ENCODE data around the gene SCN1B.
"Not testable (repeated sequence)": the region's sequence is repeated elsewhere in the genome, so short reads cannot be mapped to it uniquely, and the experiment has no call there.

SCN1B gene

DNA sequence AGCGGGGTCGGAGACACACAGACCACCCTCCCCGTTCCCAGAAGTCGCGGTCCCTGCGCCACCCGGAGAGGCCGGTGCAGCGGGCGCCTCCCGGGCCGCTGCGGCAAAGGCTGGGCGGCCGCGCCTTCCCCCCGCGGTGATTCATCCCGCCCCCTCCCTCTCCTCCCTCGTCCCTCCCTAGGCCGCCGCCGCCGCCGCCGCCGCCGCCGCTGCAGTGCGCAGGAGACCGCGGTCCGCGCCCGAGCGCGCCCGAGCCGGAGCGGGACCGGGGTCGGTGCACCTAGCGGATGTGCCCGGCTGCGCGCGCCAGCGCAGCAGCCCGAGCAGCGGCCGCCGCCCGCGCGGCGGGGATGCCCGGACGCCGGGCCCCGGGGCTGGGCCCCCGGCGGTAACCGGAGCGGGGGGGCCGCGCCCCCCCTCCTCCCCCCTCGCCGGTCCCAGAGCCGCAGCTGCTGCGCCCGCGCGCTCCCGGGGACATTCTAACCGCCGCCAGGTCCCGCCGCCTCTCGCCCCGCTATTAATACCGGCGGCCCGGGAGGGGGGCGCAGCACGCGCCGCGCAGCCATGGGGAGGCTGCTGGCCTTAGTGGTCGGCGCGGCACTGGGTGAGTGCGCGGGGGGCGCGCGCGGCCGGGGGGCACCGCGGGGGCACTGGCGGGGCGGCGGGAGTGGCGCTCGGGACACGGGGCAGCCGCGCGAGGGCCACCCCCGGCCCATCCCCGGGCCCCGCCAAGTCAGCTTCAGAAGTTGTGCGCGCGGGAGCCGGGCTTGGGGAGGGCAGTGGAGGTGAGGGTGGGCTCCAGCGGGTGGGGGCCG is at the start of gene SCN1B:
Gene SCN1B (plus strand): TSS at position 214 of the 815 bp plus-strand sequence. CDS start 351 bp downstream, at position 565.
- DNase-seq (ENCODE audit: low read depth in 2 of 2): peak; percentile 49 to 73

DNA sequence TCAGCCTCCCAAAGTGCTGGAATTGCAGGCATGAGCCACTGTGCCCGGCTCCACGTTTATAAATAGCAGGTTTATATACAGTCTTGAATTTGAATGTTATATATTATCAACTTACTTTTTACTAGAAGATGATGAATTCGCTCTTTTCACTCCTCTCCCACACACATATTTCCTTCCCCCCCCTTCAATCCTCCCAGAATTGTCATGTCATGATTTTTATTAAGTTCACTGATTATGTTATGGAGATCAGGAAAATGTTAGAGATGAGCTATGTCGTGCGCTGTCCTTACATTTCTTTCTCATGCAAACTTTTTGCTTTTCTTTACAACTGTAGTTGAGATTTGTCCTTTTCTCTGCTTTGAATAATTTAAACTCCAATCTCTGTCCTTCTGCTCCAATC is 48.0 kb upstream of the SCN1B start:
- DNase-seq (ENCODE audit: low read depth in 2 of 2): no peak

DNA sequence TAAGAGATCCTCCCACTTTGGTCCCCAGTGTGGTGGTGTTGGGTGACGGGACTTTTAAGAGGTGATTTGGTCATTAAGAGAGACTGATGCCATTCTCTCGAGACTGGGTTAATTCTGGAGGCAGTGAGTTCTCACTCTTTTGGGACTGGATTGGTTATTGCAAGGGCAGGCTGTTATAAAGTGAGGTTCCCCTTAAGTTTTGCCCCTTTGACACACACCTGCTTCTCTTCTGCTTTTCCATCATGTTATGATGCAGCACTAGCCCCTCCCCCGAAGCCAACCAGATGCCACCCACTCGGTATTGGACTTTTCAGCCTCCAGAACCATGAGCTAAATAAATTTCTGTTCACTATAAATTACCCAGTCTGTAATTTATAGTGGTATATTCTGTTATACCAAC is 46.5 kb upstream of the SCN1B start:
- no peak for DNase-seq (ENCODE audit: low read depth in 2 of 2)

DNA sequence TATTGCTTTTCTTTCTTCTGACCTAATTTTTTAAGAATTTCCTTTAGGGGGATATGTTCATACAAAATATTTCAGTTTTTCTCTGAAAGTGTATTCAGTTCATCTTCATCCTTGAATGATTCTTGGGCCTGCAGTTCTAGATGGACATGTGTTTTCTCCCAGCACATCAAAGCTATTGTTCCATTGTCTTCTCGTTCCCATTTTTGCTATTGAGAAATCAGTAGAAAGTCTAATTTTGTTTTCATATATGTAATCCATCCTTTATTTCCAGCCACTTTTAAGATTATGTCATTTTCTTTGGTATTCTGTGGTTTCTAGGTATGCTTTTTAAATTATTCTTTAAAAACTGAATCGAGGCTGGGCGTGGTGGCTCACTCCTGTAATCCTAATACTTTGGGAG is 46.0 kb upstream of the SCN1B start:
- DNase-seq (ENCODE audit: low read depth in 2 of 2): no peak

DNA sequence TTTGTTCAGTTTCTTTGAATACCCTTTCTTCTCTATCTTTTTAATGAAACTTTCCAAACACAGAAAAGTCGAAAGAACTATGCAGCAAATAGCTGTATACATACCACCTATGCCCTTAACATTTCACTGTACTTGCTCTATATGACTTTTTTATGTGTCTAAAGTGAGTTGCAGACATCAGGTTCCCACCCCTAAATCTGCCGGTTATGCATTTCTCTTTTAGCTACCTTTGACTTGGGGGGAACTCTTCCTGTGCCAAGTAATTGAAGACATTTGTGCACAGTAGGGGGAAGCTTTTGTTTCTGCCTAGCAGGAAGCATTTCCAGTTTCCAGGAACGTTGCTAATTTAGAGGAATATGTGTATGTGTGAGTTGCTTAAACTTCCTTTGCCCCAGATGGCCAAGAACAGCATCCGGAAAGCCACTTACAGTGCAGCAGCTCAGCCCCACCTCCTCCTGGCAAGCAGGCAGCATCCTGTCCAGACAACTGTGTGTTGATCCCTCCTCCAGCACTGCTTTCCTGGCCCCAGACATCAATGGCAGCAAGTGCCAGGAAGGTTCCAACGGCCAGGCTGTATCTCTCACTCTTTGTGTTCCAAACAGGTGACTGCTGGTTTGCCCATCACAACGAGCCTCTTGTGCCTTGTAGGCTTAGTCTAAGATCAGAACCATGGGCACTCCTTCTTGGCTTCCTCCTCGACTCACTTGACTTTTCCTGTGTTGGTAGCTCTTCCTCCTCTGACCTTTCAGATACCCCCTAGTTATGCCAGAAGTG is 44.8 kb upstream of the SCN1B start:
- DNase-seq (ENCODE audit: low read depth in 2 of 2): no peak

DNA sequence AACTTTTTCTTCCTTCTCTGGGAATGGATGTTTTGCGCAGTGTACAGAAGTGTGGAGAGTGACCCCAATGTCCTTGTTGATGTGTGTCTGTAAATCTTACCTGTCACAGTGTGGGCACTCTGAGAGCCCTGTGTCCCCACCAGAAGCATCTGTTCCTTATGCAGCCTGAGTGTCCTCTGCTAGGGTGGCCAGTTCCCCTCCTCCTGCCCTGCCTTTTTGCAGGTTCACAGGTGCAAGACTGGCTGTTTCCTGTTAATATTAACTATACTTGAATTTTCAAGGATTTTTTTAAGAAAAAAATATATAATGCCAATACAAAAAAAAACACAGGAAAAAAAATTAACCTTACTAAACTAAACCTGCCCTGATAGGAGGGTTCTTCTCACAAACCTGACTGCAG is 42.2 kb upstream of the SCN1B start:
- DNase-seq (ENCODE audit: low read depth in 2 of 2): no peak

DNA sequence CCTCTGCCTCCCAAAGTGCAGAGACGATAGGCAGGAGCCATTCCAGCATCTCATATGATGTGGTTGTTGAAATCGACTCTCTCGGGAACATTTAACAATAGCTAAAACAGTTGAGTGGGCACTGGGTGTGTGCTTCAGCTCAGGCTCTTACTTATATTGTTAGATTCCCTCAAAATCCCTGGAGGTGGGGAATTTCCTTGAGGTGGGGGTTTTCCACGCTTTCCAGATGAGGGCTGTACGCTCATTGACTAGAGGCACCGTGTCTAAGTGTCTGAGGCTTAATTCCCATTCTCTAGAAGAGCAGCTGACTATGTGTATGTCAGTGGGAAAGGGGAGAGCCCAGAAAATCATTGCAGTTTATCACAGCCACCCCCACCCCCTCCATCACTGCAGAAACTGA is 41.0 kb upstream of the SCN1B start:
- no peak for DNase-seq (ENCODE audit: low read depth in 2 of 2)

DNA sequence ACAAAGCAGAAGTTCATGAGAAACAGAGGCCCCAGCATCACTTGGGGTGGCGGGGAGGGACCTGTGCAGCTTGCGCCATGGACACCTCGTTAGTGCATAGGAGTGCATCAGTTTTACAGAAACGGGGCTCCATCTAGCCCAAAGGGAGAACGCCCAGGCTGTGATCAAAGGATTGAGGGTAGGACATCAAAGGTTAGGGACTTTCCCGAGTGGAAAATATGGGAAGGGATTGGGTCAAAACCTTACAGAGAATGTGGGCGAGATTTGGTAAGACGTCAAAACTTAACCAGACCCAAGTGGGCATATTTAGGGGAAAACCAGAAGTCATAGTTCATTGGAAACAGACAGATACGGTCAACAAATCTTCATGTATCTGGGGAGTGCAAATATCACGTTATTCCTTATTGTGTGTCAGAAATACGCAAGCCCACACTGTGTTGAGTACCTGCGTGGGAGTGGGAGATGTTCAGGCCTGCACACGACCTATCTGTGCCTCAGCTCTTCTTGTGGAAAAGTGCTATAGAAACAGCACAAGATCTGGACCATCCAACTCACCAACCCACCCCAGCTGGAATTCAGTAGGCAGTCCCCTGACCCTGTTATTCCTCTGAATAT is 39.6 kb upstream of the SCN1B start:
- peak; percentile 56 to 60 for DNase-seq (ENCODE audit: low read depth in 2 of 2)

DNA sequence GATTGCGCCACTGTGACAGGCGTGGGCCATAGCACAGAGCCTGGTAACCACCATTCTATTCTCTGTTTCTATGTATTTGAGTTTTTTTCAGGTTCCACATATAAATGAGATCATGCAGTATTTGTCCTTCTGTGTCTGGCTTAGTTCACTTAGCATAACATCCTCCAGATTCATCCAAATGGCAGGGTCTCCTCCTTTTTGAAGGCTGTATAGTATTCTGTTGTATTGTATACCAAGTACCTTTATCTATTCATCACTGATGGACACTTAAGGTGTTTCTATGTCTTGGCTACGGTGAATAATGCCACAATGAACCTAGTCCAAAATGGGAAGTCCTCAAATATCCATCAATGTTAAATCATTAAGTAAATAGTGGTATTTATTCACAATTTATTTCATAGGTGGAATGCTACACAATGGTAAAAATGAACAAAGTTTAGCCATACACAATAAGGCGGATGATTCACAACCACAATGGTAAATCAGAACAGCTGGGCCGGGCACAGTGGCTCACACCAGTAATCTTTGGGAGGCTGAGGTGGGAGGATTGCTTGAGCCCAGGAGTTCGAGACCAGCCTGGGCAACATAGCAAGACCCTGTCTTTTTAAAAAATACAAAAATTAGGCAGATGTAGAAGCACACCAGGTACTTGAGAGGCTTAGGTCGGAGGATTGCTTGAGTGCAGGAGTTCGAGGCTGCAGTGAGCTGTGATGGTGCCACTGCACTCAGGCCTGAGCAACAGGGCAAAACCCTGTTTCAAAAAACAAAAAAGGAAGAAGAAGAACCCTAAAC is 38.5 kb upstream of the SCN1B start:
- DNase-seq (ENCODE audit: low read depth in 2 of 2): no peak

DNA sequence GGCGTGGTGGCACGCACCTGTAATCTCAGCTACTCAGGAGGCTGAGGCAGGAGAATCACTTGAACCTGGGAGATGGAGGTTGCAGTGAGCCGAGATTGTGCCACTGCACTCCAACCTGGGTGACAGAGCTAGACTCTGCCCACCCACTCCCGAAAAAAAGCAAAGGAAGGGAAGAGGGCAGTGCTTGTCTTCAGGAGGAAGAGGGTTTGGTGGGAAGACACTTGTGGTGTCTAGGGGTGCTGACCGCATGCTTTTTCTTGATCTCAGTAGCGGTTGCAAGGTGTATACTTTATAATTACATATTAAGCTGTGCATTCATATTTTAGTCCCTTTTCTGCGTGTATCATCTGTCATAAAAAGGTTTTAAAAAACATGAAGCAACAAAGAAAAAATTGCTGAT is 37.7 kb upstream of the SCN1B start:
- not testable (repeated sequence) for DNase-seq (ENCODE audit: low read depth in 2 of 2)

DNA sequence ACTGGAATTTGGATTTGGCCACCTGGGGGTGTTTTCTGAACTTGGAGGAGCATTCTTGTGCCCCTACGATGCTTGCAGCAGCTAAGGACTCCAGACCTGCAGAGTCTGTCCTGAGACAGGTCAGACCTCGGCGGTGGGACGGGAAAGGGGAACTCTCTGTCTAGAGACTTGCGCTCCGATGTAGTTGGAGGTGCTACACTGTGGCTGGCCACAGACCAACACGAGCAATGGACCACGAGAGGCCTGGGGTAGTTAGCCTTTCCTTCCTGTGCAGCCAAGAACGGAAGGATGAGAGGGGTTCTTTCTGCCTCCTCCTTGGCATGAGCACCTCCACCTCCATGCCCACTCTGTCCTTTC is 36.0 kb upstream of the SCN1B start:
- DNase-seq (ENCODE audit: low read depth in 2 of 2): no peak

DNA sequence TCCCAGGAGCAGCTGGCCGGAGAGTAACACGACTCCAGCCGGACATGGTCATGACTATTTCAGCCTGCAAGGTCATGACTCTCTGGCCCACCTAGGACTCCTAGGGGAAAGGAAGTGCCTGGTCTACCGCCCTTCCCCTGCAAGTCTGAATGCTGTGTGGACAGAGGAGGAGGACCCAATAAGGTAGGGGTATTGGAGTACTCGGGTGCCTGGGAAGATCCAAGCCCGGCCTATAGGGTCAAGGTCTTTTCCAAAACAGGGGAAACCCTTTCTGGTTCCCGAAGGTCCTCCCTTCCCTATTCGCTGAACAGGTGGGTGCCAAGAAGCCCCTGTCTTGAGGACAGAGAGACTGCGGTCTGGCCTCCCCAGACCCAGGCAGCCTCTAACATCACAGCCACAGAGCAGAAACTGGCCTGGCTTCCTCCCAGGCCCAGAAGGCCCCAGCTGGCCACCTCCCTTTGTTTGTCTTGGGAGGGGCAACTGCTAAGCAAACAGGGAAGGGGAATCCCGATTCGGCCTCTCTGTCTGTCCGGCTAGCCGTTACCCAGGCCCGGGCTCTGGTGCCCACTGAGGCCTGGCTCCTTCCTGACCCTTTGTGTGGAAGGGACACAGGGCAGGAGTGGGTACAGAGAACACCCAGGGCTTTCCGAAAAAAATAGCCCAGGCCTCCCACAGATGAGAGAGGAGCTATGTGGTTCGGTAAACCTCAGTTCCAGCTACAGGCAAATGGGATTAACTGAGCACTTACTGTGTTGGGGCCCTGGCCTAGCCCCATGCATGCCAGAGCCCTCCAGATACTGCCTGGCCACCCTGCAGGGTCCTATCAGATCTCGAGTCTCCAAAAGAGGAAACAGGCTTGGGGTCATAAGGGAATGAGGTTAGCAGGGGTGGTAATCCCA is 35.4 kb upstream of the SCN1B start:
- no peak for DNase-seq (ENCODE audit: low read depth in 2 of 2)

DNA sequence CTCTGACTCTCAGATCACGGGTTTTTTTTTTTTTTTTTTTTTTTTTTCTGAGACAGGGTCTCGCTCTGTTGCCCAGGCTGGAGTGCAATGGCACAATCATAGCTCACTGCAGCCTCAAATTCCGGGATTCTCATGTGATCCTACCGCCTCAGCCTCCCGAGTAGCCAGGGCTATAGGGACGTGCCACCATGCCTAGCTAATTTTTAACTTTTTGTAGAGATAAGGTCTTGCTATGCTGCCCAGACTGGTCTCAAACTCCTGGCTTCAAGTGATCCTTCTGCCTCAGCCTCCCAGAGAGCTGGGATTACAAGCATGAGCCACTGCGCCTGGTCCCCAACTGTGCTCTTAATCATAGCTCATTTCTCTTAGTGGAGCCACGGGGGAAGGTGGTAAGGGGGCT is 34.7 kb upstream of the SCN1B start:
- no peak for DNase-seq (ENCODE audit: low read depth in 2 of 2)

DNA sequence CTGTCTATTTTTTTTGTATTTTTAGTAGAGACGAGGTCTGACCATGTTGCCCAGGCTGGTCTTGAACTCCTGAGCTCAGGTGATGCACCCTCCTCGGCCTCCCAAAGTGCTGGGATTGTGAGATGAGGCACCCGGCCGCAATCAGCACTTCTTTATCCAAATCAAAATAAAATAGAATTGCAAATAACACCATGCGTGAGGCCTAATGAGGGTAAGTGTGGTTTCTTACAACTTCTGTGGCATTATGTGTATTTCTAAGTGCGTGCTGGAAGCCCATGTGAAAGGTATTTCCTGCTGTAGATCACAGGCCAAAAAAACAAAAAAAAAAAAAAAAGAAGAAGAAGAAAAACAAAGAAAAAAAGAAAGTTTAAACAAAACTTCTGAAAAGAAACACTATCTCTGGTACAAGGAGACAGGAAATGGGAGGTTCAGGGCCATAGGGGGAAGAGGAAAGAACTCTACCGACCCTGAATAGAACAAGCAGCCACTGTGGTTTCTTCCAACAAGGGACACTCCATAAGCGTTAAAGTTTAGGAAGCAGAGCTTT is 33.1 kb upstream of the SCN1B start:
- DNase-seq (ENCODE audit: low read depth in 2 of 2): no peak

DNA sequence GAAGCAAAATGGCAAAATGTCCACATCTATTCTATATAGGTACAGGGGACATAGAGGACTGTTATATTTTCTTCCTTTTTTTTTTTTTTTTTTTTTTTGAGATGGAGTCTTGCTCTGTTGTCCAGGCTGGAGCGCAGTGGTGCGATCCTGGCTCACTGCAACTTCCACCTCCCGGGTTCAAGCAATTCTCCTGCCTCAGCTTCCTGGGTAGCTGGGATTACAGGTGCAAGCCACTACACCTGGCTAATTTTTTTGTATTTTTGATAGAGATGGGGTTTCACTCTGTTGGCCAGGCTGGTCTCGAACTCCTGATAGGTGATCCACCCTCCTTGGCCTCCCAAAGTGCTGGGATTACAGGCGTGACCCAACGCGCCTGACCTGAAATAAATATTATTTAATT is 32.0 kb upstream of the SCN1B start:
- not testable (repeated sequence) for DNase-seq (ENCODE audit: low read depth in 2 of 2)

DNA sequence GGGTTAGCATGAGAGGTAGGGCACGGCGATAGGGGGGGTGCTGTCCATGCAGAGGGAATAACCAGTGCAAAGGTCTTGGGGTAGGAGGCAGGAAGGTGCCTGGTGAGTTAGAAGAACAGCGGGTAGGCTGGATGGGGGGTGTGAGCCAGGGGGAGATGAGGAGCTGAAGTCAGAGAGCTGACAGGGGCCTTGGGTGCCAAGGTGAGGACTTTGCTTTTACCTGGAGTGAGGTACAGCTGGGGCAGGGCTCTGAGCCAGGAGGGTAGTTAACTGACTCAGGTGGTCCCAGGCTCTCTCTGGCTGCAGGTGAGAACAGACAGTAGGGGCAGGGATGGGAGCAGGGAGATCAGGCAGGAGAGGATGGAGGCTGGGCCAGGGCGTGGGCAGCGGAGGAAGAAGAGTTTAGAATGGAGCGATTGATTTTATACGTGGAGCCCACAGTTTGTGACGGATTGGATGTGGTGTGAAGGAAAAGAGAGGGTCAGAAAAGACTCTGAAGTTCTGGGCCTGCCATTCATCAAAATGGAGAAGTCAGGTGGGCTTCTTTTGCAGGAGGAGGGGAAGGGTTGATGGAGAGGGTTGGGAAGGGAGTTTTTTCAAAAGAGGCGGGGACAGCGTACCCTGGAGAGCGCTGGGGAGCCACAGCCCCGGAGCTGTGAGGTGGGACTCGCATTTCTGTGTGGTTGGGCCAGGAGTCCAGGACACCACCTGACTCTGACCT is 31.3 kb upstream of the SCN1B start:
- DNase-seq (ENCODE audit: low read depth in 2 of 2): no peak

DNA sequence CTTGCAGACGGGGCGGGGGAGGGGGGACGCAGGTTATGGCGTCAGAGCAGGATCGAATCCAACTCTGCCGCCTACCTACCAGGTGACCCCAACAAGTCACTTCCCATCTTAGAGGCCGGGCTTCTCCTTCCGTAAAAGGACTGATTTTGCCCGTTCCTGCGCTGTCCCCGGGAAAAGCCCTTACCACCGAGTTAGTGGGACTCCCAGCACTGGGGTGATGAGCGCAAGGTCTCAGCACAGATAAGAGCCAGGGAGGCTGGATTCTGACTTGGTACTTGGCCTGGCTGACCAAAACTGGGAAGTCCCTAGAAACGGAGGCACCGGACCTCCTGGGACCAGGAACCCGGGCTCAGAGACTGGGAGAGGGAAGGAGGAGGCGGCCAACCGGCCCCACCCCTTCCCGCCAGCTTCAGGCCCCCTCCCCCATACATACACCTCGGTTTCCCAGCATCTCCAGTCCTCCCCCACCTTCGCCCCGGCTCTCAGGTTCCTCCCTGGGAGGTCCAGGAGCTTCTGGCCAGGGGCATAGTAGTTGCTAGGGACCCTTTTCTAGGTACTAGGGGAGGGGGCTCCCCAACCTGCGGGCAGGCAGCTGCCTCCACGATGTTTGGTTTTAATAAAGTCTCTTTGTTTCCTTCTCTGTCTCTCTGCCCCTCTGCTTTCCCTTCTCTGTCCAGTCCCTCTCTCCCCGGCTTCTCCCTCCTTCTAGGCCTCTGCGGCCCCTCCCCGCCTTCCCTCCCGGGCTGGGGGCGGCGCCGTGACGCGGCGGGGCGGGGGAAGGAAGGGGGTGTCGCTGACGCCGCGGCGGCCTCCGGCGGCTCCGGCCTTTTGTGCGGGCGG is 30.6 kb upstream of the SCN1B start, which contains the start of gene GRAMD1A:
Gene GRAMD1A (plus strand): TSS at position 826 of the 840 bp plus-strand sequence. CDS start 156 bp downstream, outside the sequence.
- DNase-seq (ENCODE audit: low read depth in 2 of 2): peak; percentile 54 to 69

DNA sequence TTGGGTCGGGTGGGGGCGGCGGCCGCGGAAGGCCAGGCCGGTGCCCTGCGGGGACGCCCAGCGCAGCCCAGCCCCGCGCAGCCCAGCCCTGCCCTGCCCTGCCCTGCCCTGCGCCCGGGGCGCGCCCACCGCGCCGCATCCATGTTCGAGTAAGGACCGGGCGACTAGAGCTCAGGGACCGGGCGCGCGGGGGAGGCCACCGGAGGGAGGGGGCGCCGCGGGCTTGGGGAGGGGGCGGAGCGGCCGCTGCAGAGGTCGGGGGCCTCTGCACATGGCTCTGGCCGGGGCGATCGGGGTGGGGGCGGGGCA is 30.0 kb upstream of the SCN1B start:
- DNase-seq (ENCODE audit: low read depth in 2 of 2): no peak
